ENCODE measurements around the gene AP1G1. TPM values are rescaled to one million over a fixed set of nuclear protein-coding genes. Genes with fewer than 3 reads are reported as not detected.

Gene AP1G1
- total RNA-seq, 1 donor from 2014 or later: 116 TPM

DNA sequence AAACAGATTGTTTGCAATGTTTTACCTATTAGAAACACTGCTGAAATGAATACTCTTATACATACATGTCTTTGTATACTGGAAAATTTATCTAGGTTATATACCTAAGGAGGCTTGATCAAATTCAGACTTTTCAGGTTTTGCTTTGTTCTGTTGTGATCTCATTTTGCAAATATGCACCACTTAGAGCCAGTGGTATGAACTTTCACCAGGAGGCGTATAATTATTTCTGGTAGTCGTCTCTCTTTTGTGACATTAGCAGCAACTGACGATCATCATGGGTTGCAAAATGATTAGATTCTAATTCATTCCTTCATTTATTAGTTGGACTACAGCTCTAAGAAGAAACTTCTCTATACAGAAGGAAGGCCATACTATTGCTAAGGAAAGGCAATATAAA is 26.9 kb downstream of the AP1G1 start:
- Histone ChIP-seq H3K27ac (no peak overlapping the region), H3K9me3 (no peaks in the 10 kb centered on the region), H3K27me3 (no peaks in the 10 kb centered on the region), H3K36me3 (peaks cover 0 to 16% of the 10 kb centered on the region in 2 donors), H3K4me3 (no peak overlapping the region), H3K4me1 (no peaks in the 10 kb centered on the region)
- DNase-seq (ENCODE audit: extremely low spot score in 2 of 2): no peak
- intact Hi-C loops (cut with DNase I): no loop called here
- no peak for TF ChIP-seq POLR2AphosphoS5 (IDR thresholded peaks at IDR 0.05; ENCODE audit: insufficient read depth in 1 of 2, low read depth in 1 of 2)
- no peak for TF ChIP-seq POLR2A (IDR thresholded peaks at IDR 0.05)
- no peak for TF ChIP-seq CTCF (IDR thresholded peaks at IDR 0.05)

GRCh38 chr16:71780521-71781089 is 28.0 kb downstream of the AP1G1 start:
- Histone ChIP-seq H3K4me3 (no peak overlapping the region), H3K27me3 (no peaks in the 10 kb centered on the region), H3K9me3 (no peaks in the 10 kb centered on the region), H3K36me3 (peaks cover 0 to 8% of the 10 kb centered on the region in 2 donors), H3K4me1 (no peaks in the 10 kb centered on the region), H3K27ac (no peak overlapping the region)
- intact Hi-C loops (cut with DNase I): no loop called here
- TF ChIP-seq POLR2A (IDR thresholded peaks at IDR 0.05) (no peak), POLR2AphosphoS5 (IDR thresholded peaks at IDR 0.05; ENCODE audit: insufficient read depth in 1 of 2, low read depth in 1 of 2) (no peak), CTCF (IDR thresholded peaks at IDR 0.05) (no peak)
- no peak for DNase-seq (ENCODE audit: extremely low spot score in 2 of 2)

DNA sequence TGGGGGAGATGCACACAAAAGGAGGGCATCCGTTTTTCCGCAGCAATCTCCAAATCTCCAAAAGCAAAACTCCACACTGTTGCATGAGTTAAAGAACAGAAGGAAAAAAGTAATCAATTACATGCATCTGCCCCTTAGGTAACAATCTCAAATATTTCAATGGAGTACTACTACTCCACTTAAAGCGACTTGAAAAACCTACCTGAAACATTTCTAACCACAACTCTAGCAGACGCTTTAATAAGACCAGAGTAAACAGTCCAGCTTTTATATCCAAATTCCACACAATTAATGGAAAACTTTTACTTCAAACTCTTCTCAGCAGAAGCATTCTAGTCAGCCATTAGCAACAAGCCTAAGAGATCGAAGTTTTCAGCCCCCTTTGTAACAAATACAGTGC is 29.9 kb downstream of the AP1G1 start:
- no peaks in the 10 kb centered on the region for H3K4me1 ChIP-seq
- no peaks in the 10 kb centered on the region for H3K9me3 ChIP-seq
- no peak overlapping the region for H3K4me3 ChIP-seq
- no peak for DNase-seq (ENCODE audit: extremely low spot score in 2 of 2)
- no peak overlapping the region for H3K27ac ChIP-seq
- H3K36me3 ChIP-seq: peaks cover 0 to 12% of the 10 kb centered on the region in 2 donors
- TF ChIP-seq CTCF (IDR thresholded peaks at IDR 0.05) (no peak), POLR2A (IDR thresholded peaks at IDR 0.05) (no peak), POLR2AphosphoS5 (IDR thresholded peaks at IDR 0.05; ENCODE audit: insufficient read depth in 1 of 2, low read depth in 1 of 2) (no peak)
- no peaks in the 10 kb centered on the region for H3K27me3 ChIP-seq
- intact Hi-C loops (cut with DNase I): no loop called here

GRCh38 chr16:71777329-71777728 is 31.3 kb downstream of the AP1G1 start:
- no peak for DNase-seq (ENCODE audit: extremely low spot score in 2 of 2)
- TF ChIP-seq POLR2AphosphoS5 (IDR thresholded peaks at IDR 0.05; ENCODE audit: insufficient read depth in 1 of 2, low read depth in 1 of 2) (no peak), CTCF (IDR thresholded peaks at IDR 0.05) (no peak), POLR2A (IDR thresholded peaks at IDR 0.05) (no peak)
- intact Hi-C loops (cut with DNase I): no loop called here
- Histone ChIP-seq H3K9me3 (no peaks in the 10 kb centered on the region), H3K36me3 (peaks cover 0 to 27% of the 10 kb centered on the region in 2 donors), H3K27me3 (no peaks in the 10 kb centered on the region), H3K4me3 (no peak overlapping the region), H3K27ac (no peak overlapping the region), H3K4me1 (no peaks in the 10 kb centered on the region)

DNA sequence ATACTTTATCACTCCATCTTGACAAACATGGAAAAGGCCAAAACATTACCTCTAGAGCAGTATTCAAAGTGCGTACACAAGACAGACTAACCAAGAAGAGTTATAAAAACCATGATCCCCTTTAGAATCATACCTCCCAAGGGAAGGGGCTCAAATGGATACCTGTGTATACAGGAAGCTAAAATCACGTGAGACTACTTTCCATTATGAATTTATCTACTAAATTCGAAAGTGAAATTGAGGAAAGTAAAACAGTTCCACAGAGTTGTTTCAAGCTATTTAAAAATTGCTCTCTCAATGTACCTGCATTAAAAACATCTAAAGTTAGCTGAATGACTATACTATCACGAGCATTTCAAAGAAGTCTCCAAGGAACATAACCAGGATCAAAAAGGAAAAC is 32.7 kb downstream of the AP1G1 start:
- peaks cover 0 to 28% of the 10 kb centered on the region in 2 donors for H3K36me3 ChIP-seq
- intact Hi-C loops (cut with DNase I): no loop called here

More for the DNA sequence above, 32.7 kb downstream of the AP1G1 start:
- Histone ChIP-seq H3K4me3 (no peak overlapping the region), H3K4me1 (no peaks in the 10 kb centered on the region), H3K27me3 (no peaks in the 10 kb centered on the region), H3K27ac (no peak overlapping the region), H3K9me3 (no peaks in the 10 kb centered on the region)
- DNase-seq (ENCODE audit: extremely low spot score in 2 of 2): no peak
- TF ChIP-seq POLR2A (IDR thresholded peaks at IDR 0.05) (no peak), CTCF (IDR thresholded peaks at IDR 0.05) (no peak), POLR2AphosphoS5 (IDR thresholded peaks at IDR 0.05; ENCODE audit: insufficient read depth in 1 of 2, low read depth in 1 of 2) (no peak)
